Bronchial epithelial cell (primary cell): ENCODE data around the gene VMP1. TPM values are rescaled to one million over a fixed set of nuclear protein-coding genes. Genes with fewer than 3 reads are reported as not detected.

Source experiments
- DNase-seq: peaks from one replicate; pipeline ENCODE4 v3.0.0-alpha.2; 2010; ENCODE audit warnings: low read depth
- FAIRE-seq: peaks from 2 replicates; lab custom pipeline; 2011; peaks lifted over from hg19 to GRCh38; lab: Jason Lieb, UNC
- H3K27me3 ChIP-seq: 2 replicates; pipeline ENCODE4 v1.5.1; 2011; ENCODE audit warnings: low read length; ENCODE audit not compliant: control insufficient read depth, insufficient read depth
- H3K36me3 ChIP-seq: 2 replicates; pipeline ENCODE4 v1.5.1; 2011; ENCODE audit warnings: low read length; ENCODE audit not compliant: control insufficient read depth, insufficient read depth
- H3K4me3 ChIP-seq: 2 replicates; pipeline ENCODE4 v1.5.1; 2011; ENCODE audit warnings: mild to moderate bottlenecking, low read depth, low read length, control low read depth
- CTCF ChIP-seq: IDR thresholded peaks from 2 replicates; pipeline ENCODE4 v1.5.1; 2011; ENCODE audit warnings: mild to moderate bottlenecking, moderate library complexity, low read length, control low read depth, inconsistent platforms; ENCODE audit not compliant: insufficient read depth, severe bottlenecking
- total RNA-seq: library from RNA; depleted of rRNA; stranded (reverse); fragments of >200 nt; gene quantifications from 2 replicates; pipeline ENCODE4 v1.2.1, GENCODE V29; 2014

VMP1 gene
- 120 and 141 TPM in 2 replicates for total RNA-seq

DNA sequence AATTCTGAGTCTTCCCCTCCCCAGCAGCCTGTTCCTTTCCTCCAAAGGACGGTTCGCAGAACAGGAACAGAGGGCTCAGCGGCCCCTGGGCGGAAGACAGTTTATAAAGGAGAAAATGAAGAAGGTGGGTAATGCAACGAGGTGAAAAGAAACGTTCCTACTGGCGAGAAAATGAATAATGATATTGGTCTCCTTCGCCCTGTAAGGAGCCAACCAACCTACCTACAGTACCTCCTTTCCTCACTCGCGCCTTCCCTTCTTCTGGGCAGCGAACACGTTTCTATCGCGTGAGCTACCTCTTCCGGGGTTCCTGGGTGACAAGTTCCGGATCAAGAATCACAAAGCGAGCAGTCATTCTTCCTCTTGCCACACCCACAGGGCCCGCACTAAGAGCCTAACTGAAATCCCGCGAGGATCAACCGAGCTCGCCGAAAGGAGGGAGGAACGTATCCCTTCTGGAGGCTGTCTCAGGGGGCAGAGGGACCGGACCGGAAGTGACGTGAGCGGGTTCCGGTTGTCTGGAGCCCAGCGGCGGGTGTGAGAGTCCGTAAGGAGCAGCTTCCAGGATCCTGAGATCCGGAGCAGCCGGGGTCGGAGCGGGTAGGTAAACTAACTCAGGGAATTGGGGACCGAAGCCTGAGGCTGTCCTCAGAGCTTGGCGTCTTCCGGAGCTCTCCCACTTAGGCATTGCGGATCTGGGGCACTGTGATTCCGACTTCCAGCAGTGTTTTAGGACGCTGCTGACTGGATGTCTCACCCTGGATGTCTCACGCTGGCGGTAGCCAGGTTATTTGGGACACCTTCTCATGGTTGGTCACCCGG lies at the start of gene VMP1, which contains the start of gene PTRH2:
VMP1 (plus strand) TSS at position 506 of the 822 bp plus-strand sequence. CDS start 23,793 bp downstream, outside the sequence.
PTRH2 (minus strand) TSS at position 282 of the 822 bp plus-strand sequence. CDS start 9,452 bp downstream, outside the sequence.
- peak; percentile 89 for FAIRE-seq
- Histone ChIP-seq H3K27me3 (no peaks in the 10 kb centered on the region), H3K4me3 (peak within 1 kb of the TSS; percentile 78), H3K36me3 (no peaks in the 10 kb centered on the region)
- peak; percentile 99 for DNase-seq
- no peak for TF ChIP-seq CTCF

DNA sequence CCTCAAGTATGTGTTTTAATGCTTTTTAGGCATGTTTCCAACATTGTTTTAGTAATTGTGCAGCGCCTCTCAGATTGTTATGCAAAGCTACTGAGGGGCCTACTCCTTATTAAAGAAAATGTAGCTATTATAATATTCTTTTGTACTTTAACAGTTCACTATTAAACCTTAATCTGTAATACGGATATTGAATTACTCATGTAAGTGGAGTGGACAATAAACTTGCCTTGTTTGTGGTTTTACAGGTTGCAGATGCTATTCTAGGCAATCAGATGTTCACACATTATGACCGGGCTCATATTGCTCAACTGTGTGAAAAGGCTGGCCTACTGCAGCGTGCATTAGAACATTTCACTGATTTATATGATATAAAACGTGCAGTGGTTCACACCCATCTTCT lies 41.2 kb upstream of the VMP1 start:
- FAIRE-seq (no peak), DNase-seq (peak; percentile 49)
- peaks cover 11% of the 10 kb centered on the region for H3K36me3 ChIP-seq
- H3K27me3 ChIP-seq: no peaks in the 10 kb centered on the region
- no peak for TF ChIP-seq CTCF
- H3K4me3 ChIP-seq: no peak overlapping the region

DNA sequence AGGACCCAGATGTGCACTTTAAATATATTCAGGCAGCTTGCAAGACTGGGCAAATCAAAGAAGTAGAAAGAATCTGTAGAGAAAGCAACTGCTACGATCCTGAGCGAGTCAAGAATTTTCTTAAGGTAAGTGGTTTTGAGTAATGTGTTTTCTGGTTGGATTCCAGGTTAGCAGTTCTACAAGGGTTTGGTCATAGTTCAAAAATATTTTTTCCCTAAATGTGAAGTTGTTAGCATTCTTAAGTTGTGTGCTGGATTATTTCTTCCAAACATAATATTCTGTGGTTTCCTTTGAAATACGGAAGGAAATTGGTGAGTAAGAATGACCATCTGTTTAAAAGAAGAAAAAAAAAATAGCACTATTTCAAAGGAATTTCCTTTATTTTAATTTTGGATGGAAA lies 38.6 kb upstream of the VMP1 start:
- H3K27me3 ChIP-seq: no peaks in the 10 kb centered on the region
- FAIRE-seq: no peak
- TF ChIP-seq CTCF: no peak
- H3K4me3 ChIP-seq: no peak overlapping the region
- H3K36me3 ChIP-seq: peaks cover 10% of the 10 kb centered on the region
- peak; percentile 82 for DNase-seq

DNA sequence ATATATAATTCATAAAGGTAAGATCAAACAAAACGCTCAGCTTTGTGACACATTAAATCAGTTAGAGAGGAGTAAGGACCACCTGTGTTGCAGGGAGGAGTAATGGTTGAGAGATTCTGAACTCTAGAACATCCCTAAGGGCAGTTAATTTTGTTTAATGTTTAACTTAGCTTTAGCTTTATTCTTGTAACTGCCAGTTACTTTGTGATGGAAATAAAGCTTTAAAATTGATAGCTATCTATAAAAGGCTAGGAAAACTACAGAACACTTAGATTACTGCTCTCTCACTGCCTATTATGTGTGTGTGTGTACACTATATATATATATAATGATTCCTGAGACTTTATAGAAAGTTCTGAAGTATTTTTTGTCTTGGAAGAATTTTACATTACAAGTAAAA lies 38.0 kb upstream of the VMP1 start:
- no peak overlapping the region for H3K4me3 ChIP-seq
- TF ChIP-seq CTCF: no peak
- DNase-seq (no peak), FAIRE-seq (no peak)
- H3K36me3 ChIP-seq: peaks cover 9% of the 10 kb centered on the region
- no peaks in the 10 kb centered on the region for H3K27me3 ChIP-seq

DNA sequence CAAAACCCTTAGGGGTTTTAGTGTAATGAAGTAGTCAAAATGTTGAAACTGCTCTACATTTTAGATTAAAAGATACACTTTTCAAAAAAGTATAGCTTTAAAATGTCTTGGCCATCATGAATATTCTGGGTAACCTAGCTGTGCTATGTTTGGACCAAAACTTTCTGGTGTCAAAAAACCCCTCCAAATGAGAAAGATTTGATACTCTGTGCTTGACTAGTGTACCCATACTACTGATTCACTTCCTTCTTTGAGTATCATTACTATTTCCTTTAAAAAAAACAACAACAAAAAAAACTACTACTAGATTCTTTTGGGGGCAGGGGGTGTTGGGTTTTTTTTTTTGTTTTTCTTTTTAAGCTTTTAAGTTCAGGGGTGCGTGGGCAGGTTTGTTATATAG lies 37.5 kb upstream of the VMP1 start:
- no peak overlapping the region for H3K4me3 ChIP-seq
- no peak for TF ChIP-seq CTCF
- no peaks in the 10 kb centered on the region for H3K27me3 ChIP-seq
- no peak for FAIRE-seq
- DNase-seq: no peak
- peaks cover 8% of the 10 kb centered on the region for H3K36me3 ChIP-seq
